ENCODE results near the gene UCHL1.
A peak's percentile ranks its signal among the peaks of the same experiment; 100 is the strongest.

Gene UCHL1

DNA sequence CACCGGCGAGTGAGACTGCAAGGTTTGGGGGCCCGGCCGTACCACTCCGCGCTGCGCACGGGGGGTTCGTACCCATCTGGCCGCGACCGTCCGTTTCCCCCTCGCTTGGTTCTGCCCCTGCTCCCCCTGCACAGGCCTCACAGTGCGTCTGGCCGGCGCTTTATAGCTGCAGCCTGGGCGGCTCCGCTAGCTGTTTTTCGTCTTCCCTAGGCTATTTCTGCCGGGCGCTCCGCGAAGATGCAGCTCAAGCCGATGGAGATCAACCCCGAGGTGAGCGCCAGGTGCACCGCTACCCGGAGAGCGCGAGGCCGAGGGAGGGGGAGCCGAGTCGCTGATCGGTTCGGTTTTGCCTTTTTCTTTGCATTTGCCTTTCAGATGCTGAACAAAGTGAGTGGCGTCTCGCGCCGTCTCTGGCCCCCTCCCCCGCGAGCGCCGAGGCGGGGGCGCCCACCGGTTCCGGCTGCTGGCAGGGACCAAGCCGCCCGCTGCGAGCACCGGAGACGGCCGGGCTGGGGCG is at the start of gene UCHL1:
Gene UCHL1, plus strand, starts transcription at position 189 of the 517 bp plus-strand sequence. Its CDS starts 49 bp downstream, at position 238.
- DNase-seq, result no peak

DNA sequence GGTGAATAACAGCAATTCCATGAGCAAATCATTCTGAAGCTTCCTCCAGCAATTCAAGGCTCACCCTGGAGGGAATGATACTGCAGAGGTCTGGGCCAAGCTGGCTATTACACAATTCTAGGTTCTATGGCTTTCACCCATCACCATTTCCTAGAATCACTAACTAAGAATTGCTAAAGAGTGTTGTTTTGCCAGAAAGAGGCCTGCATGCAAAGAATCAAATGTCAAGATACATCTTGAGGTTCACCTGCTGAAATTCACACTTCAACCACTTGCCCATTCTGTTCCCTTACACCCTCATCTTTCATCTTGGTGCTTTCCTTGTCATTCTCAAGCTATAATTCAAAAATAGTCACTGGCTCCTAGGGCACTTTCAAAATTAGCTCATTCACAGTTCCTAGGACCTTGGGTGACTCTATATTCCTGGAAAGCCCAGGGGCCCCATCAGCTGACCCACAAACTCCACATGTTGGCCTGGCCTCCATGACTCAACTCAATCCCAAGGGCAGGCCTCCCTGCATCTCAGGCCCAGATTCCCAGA is 49.4 kb upstream of the UCHL1 start:
- DNase-seq, result no peak

DNA sequence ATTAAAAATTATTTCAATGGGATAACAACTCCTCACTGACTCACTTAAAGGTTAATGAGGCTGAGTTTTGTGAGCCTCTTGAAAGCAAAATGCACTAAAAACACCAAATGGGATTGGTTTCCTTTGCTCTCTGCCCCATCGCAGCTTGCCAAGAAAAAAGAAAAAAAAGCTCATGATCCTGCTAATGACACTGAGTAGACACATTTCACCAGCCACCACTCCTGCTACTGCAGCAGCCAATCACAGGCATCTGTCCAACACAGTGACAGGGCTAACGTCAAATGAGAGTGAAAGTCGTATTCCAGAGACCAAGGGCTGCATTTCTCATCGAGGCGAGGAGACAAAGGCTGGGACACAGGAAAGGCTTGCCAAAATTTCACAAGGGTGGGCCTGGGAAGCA is 47.5 kb upstream of the UCHL1 start:
- no peak for DNase-seq

DNA sequence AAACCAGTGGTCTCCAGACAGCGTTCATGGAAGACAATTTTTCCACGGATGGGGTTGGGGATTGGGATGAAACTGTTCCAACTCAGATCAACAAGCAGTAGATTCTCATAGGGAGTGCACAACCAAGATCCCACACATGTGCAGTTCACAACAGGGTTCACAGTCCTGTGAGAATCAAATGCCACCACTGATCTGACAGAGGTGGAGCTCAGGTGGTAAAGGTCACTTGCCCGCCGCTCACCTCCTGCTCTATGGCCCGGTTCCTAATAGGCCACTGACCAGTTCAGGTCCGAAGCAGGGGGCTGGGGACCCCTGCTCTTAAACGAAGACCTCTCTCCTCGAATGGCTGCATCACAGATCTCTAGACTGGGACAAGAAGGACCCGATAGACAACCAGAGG is 46.8 kb upstream of the UCHL1 start:
- DNase-seq, result no peak

DNA sequence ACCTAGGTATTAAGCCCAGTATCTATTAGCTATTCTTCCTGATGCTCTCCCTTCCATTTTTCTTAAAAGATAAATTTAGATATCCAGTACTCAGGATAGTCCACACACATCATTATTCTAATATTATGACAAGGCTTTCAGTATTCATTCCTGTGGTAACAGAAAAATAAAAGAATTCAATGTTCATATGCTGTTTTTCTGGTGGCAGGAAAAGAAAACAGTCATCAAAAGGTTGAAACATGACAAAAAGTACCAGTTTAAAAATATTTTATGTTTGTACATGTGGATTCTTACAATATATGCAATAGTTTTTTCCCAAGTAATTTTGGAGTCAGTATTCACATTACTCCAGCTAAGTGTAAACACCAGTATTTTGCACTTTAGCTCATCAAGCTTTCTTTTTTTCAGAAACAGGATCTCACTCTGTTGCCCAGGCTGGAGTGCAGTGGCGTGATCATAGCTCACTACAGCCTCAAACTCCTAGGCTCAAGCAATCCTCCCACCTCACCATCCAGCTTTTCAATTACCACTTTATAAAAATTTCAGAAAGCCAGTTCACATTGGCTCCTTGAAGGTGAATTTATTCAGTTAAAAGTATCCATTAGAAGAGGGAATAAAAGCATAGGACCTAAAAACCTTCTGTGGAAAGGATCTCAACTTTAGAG is 44.6 kb upstream of the UCHL1 start:
- DNase-seq, result no peak

DNA sequence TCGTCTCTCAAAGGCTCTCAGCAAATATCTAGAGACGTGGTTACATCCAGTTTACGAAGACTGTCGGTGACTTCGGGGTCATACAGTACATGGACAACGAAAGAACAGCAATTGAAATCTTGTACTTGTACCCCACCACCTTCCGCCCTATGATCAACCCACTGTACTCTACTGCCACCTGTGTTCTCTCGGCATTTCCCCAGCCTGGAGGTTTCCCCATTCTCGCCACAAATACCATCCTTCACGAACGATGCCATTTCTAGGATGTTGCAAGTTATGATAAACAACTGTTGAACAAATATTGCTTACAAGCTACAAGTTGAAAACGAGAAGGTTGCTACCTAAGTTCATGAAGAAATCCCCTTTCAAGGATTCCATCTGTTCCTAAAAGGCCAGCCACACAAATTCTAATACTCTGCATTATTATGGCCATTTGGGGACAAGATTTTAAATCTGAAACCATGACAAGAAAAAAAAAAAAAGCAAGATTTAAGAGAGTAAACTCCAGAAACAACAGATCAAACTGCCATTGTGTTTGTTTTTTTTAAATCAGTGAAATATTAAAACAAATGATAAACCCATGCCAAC is 44.0 kb upstream of the UCHL1 start:
- no peak for DNase-seq

DNA sequence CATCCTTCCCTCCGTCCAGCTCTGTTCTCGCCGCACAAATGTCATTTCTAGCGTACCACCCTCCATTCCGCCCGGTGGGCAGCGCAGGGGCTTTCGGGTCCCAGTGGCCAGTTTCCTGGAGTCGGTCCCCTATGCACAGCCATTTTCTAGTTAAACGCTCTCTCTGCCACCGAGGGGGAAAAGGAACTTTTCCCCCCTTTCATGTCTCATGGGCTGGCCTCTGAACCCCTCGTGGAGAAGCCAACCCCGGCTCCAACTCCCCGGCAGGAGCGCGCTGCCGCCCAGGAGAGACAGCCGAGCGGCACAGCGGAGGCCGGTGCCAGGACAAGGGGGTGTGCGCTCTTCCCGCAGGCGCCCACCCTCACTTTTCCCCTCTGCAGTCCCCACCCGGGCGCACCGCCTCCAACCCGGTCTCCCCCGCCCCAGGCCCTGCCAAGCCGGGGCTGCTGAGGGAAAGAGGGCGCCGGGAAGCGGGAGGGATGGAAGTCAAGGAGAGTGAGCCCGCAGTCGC is 43.0 kb upstream of the UCHL1 start:
- DNase-seq, result no peak

DNA sequence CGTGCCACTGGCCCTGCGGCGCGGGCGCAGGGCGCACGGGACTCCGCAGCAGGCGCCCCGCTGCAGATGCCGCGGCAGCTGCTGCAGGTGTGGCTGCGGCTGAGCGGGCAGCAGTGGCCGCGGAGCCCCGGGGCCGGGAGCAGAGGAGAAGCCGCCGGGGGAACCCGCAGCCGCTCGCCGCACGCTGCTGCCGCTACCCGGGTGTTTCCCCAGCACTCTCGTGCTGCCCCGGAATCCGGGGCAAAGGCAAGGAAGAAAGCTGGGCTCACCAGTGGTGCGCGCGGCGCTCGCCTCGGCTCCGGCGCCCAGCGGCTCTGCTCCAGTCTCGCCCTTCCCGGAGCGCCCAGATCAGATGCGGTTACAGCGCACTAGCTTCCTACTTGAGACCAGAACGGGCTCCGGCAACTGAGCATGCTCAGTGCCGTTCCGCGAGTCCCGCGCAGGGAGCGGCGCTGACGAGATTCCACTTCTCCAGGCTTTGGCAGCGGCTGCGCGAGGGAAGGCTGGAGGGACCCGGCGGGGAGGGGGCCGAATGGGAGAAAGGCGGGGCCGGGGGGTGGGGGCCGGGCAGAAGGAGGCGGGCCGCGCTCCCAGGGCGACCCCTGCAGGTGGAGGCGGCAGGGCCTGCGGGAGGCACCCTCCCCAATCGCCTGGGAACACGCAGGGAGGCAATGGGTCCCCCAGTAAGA is 42.4 kb upstream of the UCHL1 start, which contains the start of gene APBB2:
Gene APBB2, minus strand, starts transcription at position 407 of the 689 bp plus-strand sequence. CDS start 181,288 bp downstream, outside the sequence.
- peak; percentile 27 to 56 for DNase-seq

DNA sequence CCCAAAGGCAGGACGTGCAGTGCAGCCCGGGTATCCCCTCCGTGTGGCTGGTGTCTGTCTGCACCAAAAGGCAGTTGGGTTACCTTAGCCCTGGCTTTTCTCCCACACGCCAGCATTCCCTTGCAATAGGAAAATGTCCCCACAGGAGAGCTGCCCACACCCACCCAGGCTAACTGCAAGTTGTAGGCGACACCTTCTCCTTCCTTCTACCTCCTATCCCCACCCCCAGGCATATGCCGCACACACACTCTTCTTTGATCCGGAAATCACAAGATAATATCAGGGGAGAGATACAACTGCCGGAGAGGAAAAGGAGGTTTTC is 41.9 kb upstream of the UCHL1 start:
- no peak for DNase-seq

DNA sequence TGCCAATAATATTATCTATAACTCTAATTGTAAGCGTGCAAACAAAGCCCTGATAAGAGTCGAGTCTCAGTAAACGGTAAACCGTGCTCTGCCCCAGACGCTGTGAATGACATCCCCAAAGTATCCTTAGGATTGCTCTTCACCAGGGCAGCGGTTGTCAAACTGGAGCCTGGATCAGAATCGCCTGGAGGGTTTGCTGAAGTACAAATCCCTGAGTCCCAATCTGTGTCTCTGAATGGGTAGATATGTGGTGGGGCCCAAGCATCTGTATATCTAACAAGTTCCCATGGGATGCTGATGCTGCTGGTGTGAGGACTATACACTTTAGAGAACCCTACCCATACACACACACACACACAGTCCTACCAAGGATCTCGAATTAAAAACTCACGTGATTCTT is 41.6 kb upstream of the UCHL1 start:
- DNase-seq, result no peak

DNA sequence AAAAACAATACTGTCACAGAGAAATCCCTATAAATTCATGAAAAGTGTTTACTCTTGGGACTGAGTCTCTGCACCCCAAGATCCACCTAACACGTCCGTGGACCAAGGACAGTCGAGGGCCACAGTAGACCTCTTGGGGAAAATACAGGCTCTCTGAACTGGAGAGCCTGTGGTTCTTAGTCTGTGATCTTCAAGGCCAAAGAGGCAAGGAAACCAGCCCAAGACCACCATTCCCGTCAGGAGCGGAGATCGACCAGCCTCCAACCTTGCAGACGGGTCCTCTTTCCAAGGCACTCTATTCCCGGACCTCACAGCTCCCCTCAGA is 40.8 kb upstream of the UCHL1 start:
- no peak for DNase-seq

DNA sequence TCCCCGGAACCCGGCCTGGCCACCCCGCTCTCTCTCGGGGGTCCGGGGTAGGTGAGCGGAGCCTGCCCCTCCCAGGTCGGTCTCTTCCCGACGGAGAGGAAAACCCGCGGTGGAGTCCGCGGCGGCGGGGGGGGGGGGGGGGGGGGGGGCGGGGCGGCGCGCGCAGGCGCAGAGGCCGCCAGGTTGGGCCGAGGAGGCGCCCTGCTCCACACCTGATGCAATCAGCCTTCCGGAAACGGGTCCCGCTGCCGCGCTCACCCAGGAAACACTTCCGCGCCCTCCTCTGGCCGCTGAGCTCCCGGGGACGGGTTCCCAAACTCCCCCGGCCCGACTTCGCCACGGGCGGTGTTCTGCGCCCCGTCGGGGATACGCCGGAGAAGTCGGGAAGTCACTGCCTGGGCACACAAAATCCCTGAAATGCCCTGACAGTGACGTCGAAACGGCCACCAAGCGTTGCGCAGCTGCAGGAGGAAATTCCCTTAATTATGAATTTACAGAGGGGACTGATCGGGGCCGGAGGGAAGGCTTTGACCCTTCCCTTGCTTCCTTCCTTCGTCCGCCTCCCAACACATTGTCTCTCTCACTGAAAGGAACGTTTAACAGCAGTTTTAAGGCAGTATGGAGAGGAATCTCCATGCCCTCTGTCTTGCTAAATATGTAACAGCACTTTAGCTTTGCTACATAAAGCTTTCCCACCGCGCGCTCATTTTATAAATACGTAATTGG is 40.3 kb upstream of the UCHL1 start:
- DNase-seq, result peak; percentile 55 to 56

DNA sequence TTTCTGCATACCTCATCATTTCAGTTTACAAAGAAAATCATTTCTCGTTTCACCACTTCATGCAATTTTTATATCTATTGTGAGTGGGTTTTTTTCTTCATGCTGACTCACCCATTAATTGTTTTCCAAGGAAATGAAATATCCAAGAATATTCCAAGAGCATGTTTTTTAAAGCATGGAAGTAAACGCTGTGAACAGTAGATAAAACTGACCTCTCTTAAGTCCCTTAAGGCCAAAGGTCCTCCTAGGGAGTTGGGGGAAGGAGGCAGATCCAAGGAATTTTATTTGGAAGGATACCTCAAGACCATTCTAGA is 39.8 kb upstream of the UCHL1 start:
- DNase-seq, result no peak

DNA sequence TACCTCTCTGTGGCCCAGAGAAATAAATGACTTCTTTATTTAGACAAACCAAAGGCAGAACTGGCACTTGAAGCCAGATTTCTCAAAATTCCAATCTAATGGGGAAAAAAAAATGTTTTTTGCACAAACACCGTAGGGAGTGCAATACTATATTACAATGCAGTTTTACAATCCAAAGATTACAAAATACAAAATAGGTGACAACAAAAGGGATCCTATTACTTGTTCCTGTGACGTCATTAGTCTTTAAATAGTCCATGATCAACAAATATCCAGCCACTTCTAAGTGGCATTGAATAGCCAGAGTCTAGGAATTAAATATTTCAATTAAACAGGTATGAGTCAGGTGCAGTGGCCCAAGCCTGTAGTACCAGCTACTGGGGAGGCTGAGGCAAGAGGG is 39.4 kb upstream of the UCHL1 start:
- no peak for DNase-seq

DNA sequence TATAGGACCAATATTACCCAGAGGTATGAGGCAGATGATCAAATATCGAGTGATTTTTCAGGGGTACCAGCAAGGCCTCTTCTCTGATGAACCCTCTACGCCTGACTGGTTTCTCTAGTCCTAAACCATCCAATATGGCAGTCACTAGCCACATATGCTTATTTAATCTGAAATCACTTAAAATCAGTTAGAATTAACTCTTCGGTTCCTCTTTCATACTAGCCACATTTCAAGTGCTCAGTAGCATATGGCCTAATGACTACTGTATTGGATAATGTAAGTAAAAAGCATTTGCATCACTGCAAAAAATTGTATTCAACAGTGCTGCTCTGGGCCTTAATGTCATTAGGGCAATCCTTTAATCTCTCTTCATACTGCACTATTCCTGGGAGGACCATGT is 38.0 kb upstream of the UCHL1 start:
- no peak for DNase-seq

DNA sequence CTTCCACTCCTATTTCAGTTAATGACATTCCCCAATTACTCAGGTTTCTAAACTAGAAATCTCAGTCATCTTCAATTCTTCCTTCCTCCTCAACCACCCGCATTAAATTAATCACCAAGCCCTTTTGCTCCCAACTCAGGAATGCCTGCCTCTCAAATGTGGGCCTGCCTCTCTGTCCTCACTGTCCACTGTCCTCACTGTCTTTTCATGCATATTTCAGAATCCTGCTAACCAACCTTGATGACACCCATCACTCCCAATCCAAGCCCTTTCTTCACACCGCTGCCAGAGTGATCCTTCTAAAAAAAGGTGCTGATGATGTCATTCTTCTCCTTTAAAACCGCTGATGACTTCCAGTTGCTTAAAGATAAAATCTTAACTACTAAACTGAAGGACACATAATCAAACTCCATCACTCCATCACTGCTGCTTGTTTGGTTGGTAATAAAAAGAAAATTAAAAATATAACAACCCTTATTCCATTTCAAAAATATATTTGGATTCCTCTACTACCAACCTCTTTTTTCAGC is 37.2 kb upstream of the UCHL1 start:
- DNase-seq, result no peak

DNA sequence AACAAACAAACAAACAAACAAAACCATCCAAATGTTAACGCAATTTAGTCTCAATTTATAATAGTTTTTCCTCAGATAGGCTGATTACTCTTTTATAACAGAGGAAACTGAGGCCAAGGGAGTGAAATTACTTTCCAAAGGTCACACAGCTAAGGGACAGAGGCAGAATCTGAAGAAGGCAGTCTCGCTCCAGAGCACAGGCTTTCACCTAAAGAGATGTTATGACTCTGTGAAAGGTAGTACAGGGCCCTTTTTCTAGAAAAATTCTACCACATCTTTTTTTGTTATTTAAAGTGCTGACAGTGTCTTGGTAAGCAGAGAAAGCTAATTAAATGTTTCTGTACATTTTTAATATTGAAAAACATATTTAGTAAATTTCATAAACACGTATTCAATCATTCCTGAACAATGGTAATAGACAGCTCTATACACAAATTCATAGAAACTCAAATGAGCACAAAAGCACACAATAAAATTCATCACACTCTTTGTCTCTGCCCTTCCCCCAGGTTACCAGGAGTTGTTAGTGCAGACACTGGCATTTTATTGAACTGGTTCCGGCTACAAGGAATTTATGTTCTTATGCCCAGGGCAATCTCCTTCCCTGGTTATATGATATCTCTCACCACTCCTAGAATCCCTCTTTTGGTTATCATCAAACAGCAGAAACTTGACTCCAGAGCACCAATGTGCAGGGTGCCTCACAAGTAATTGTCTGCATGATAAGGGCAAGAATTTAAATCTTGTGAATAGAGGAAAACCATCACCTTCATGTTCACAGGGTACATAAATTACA is 34.7 kb upstream of the UCHL1 start:
- no peak for DNase-seq

DNA sequence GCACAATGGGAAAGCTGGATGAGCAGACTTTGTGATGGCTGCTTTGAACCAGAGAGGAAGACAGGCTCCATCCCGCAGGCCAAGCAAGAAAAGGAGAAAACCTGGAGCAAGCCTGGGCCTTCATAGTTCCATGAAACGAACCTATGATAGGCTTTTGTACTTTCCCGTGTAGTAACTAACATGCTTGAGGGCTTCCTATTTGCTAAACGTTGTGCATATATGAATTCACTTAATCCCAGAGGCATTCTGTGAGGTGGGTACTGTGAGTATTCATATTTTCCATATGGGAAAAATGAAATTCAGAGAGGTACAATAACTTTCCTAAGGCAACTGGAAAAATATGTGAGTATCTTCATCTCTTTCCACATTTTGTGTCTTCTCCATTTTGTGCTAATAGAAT is 28.8 kb upstream of the UCHL1 start:
- DNase-seq, result no peak

DNA sequence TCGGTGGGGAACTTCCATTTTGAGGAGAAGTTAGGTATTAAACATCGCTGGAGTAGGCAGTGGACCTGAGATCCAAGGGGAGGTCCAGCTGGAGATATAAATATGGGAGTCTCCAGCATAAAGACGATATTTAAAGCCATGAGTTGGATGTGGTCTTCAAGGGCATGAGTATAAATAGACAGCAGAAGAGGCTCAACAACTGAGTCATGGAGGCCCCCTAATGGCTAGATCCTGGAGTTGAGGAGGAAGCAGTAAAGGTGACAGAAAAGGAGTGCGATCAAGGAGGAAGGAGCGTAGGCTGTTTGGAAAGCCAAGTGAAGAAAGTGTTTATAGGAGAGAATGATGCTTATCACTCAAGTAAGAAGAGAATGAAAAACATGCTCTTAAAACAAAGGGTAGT is 24.3 kb upstream of the UCHL1 start:
- DNase-seq, result no peak

DNA sequence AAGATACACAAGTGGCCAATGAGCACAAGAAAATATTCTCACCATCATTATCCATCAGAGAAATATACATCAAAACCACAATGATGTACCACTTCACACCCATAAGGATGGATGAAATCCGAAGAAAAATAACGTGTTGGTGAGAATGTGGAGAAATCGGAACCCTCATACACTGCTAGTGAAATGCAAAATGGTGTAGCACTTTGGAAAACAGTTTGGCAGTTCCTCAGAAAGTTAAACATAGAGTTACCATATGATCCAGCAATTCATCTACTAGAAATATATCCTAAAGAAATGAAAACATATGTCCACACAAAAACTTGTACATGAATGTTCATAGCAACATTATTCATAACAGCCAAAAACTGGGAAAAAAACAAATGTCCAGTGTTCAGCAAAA is 23.9 kb upstream of the UCHL1 start:
- no peak for DNase-seq

DNA sequence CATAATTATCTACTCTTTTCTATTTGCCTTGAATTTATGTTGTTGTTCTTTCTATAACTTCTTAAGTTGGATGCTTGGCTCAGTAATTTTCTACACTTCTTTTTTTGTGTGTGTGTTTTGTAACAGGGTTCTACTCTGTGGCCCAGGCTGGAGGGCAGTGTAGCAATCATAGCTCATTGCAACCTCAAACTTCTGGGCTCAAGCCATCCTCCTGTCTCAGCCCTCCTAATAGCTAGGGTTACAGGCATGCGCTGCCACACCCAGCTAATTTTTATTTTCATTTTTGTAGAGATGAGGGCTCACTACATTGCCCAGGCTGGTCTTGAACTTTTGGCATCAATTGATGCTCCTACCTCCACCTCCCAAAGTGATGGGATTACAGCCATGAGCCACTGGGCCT is 20.7 kb upstream of the UCHL1 start:
- DNase-seq, result no peak

DNA sequence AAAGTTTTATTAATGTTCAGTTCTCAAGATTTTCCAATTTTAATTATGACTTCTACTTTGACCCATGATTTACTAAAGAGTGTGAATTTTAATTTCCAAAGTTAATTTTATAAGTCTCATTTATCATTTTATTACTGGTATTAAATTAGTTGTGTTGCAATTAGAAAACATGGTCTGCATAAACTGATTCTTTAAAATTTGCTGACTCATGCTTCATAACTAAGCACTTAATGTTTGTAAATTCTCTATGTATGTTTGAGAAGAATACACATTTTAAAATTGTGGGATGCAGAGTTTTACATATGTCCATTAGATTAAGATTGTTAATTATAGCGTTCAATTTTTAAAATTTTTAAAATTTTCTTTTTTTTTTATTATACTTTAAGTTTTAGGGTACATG is 20.2 kb upstream of the UCHL1 start:
- DNase-seq, result no peak

All from stimulated activated CD4-positive, alpha-beta T cell treated with anti-CD3 and anti-CD28 coated beads, Interleukin-4, amount 100 ng/mL, for 4 hours (primary cell).